Fibroblast of gingiva (primary cell): ENCODE results near the gene DNAJC2.
"Not testable (repeated sequence)": the region's sequence is repeated elsewhere in the genome, so short reads cannot be mapped to it uniquely, and the experiment has no call there.

Experiments
- DNase-seq: peaks from one replicate; pipeline ENCODE4 v3.0.0-alpha.2; 2011; ENCODE audit warnings: low read depth

DNAJC2 gene

GRCh38 chr7:103266229-103266628 is 78.3 kb downstream of the DNAJC2 start:
- not testable (repeated sequence) for DNase-seq

GRCh38 chr7:103264054-103264453 is 80.5 kb downstream of the DNAJC2 start:
- DNase-seq, result not testable (repeated sequence)
